Epithelial cell of esophagus (primary cell): ENCODE results near the gene PTPRN2.

Source experiments
- DNase-seq: peaks from one replicate; pipeline ENCODE4 v3.0.0; 2010; ENCODE audit warnings: low read depth
- H3K4me3 ChIP-seq: 2 replicates; pipeline ENCODE4 v1.5.1; 2011; ENCODE audit warnings: mild to moderate bottlenecking, low read length, control low read depth
- CTCF ChIP-seq: IDR thresholded peaks from 2 replicates; pipeline ENCODE4 v1.5.1; 2011; ENCODE audit warnings: low read depth, mild to moderate bottlenecking, low read length, control low read depth, inconsistent platforms; ENCODE audit not compliant: insufficient read depth; ENCODE audit errors: missing control alignments

Gene PTPRN2

DNA sequence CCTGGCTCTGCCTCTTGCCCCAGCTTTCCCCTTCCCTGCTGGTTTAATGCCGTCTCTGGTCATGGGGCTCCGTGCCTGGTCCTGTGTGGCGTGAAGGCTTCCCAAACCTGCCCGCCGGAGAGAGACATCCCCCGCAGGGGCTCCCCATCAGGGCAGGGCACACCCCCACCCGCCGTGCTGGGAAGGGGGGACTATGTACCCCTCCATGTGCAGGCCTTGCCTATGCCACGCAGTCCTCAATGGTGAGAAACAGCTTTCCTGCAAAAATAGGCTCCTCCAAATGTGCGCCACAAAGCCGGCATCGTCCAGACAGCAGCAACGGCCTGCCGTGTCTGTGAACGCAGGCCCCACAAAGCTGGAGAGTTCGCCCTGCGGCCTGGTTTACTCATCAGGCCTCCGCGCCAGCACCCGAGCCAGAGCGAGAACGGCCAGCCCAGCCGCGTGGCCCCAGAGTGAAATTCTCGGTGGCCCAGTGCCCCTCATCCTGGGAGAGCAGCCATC, 937.4 kb downstream of the PTPRN2 start:
- DNase-seq: no peak
- TF ChIP-seq CTCF: no peak
- no peak overlapping the region for H3K4me3 ChIP-seq

- H3K4me3 ChIP-seq: no peak overlapping the region
- TF ChIP-seq CTCF: no peak
- no peak for DNase-seq
These were observed 941.1 kb downstream of the PTPRN2 start for GRCh38 chr7:157646551-157646950.

DNA sequence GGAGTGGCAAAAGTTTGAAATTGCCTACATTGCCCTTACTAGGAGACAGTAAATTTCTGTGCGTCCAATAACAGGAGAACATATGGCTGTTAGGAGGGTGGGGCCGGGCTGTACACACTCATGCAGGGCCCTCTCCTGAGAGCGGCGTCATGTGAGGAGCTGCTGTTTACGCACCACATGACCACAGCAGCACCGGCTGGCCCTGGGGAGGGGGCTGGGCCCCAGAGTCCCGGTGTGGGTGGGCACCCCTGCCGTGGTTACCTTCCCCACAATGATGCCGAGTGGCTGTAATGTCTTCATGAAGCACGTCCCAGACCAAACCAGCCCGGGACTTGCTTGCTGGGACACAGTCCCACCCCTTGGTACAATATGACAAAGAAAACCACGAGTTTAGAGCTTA, 942.1 kb downstream of the PTPRN2 start:
- no peak for DNase-seq
- TF ChIP-seq CTCF: no peak
- no peak overlapping the region for H3K4me3 ChIP-seq

GRCh38 chr7:157644946-157645345, 942.7 kb downstream of the PTPRN2 start:
- no peak overlapping the region for H3K4me3 ChIP-seq
- no peak for DNase-seq
- TF ChIP-seq CTCF: no peak

DNA sequence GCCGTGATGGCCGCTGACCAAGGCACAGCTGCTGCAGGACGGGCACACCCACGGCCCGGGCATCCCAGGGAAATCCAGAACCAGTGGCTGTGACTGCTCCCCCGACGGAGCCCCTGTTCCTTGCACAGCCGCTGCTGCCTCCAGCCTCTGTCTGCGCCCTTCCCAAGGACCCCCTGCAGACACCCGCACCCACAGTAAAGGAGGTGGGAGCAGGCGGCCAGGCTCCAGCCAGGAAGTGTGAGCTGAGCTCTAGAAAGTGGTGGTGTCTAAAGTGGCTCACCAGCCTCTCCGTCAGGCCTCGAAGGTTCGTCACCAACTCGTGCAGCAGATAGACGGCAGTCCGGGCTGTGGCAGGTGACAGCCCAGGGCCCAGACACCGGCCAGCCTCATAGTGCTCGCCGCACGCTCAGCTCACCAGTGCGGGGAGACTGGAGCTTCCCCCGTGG, 944.1 kb downstream of the PTPRN2 start:
- no peak for TF ChIP-seq CTCF

DNA sequence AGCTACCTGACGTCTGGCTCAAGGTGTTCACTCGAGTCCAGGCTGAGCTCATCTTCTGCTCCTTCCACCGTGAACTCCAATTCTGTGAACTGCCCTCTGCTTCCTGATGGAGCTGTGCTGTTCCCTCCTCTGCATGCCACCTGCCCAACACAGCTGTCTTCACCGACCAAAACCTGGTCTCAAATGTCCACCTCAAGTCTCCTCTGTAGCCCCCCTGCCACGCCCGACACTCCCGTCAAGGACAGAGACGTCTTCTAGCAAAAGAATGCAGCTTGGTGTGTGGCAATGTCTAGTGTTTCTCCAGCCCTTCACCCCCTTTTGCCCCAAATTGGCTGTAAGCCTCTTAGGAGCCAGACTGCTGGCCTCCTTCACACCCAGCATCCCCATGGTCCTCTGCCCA, 945.8 kb downstream of the PTPRN2 start:
- no peak for DNase-seq
- no peak overlapping the region for H3K4me3 ChIP-seq
- TF ChIP-seq CTCF: no peak

More for the DNA sequence above, 944.1 kb downstream of the PTPRN2 start:
- H3K4me3 ChIP-seq: no peak overlapping the region
- no peak for DNase-seq

DNA sequence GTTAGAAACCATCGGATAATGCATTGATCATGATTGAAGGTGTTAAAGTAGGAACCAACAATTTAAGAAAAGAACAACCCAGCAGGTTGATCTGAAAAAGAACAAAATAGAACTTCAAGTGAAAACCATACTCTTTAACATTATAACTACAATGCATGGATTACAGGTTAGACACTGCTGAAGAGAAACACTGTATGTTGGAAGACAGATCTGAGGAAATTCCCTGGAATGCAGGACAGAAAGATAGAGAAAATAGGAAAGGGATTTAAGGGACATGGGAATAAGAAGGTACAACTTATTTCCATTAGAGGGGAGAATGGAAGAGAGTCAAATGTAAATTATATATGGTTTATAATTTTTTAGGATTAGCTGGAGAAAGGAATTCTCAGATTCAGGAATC, 947.5 kb downstream of the PTPRN2 start:
- H3K4me3 ChIP-seq: no peak overlapping the region
- no peak for DNase-seq
- TF ChIP-seq CTCF: no peak
